AG04450 (cell line): ENCODE data around the gene DNASE2B. TPM values are rescaled to one million over a fixed set of nuclear protein-coding genes. Genes with fewer than 3 reads are reported as not detected.
A peak's percentile ranks its signal among the peaks of the same experiment; 100 is the strongest.

Experiments
- CTCF ChIA-PET: fragments of 300-600, 350-600 bp; formaldehyde crosslinking; extraction: SDS; loops from one replicate; lab custom pipeline; 2022; ENCODE audit warnings: antibody characterized with exemption, inconsistent platforms; lab: Charles Lee
- POLR2A ChIA-PET: fragments of 350-600 bp; formaldehyde crosslinking; extraction: SDS; loops from one replicate; lab custom pipeline; 2021; ENCODE audit warnings: antibody characterized with exemption, inconsistent platforms; lab: Yijun Ruan, JAX
- DNase-seq: peaks from one replicate; pipeline ENCODE4 v3.0.0-alpha.2; 2011; ENCODE audit warnings: low read depth, low spot score
- H3K27ac ChIP-seq: one replicate; pipeline ENCODE4 v1.5.1; 2012; ENCODE audit warnings: low read depth, low read length, control low read depth
- H3K27me3 ChIP-seq: one replicate; pipeline ENCODE4 v1.6.0; 2012; ENCODE audit warnings: low read length; ENCODE audit not compliant: control insufficient read depth, insufficient read depth
- H3K4me3 ChIP-seq: 2 replicates; pipeline ENCODE4 v1.5.1; 2011; ENCODE audit warnings: mild to moderate bottlenecking, low read depth, low read length, control low read depth
- H3K9me3 ChIP-seq: 2 replicates; pipeline ENCODE4 v1.5.1; 2012; ENCODE audit warnings: low read length; ENCODE audit not compliant: control insufficient read depth, insufficient read depth
- CTCF ChIP-seq: IDR thresholded peaks from 2 replicates; pipeline ENCODE4 v1.5.1; 2011; ENCODE audit warnings: low read depth, low read length, control low read depth, inconsistent platforms
- polyA plus RNA-seq: library from polyadenylated mRNA; depleted of rRNA; stranded (reverse); fragments of >200 nt; gene quantifications from 2 replicates; pipeline ENCODE4 v1.2.3, GENCODE V29; 2011

The DNASE2B gene
- polyA plus RNA-seq, 1 experiment: not detected

DNA sequence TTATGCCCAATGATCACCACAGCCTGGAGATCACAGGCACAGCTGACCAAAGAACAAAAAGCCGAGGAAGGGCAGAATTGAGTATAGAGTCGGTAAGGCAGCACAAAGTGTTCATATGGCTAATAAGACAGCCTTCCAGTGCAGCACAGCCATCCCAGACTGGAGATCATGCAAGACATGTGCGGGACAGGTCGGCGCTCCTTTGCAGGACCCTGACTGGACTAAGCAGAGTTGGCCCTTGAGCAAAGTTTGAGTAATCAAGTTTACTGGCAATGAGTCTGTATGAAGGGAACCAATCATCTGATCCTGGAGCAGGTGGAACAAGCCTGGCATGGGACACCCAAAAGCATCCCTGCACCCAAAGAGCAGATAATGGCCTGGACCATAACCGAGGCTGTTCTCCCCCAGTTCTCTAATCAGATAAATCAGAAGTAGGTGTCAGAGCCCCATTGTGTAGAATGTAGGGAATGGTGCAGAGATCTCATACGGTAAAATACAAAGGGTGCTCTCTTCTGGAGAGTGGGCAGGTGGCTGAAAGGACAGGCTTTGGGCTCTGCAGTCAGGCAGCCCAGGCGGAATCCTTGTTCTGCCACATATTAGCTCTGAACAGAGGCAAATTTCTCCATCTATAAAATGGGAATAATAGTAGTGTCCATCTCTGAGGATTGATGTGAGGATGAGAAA lies 10.7 kb upstream of the DNASE2B start:
- no peak for DNase-seq
- peak; percentile 37; the same call in 1 of the 2 replicates for TF ChIP-seq CTCF
- CTCF ChIA-PET: no interaction called here

DNA sequence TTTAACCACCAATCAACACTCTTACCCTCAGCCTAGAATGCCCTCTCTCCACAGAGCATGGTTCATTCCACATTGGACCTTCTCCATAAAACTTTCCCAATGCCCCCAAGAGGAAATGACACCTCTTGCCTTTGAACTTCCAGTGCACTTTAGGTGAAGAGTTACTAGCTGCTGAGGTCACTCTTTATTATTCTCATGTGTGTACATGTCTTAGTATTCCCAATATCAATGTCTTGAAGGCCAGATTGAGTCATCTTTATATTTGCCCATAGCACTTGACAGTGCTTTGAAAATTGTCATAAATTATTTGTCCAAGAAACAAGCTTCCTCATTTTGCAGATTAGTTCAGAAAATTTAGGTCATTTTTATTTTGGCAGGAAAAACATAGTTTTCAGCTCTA lies 8.1 kb upstream of the DNASE2B start:
- ChIA-PET CTCF (no interaction called here), POLR2A (no interaction called here)
- Histone ChIP-seq H3K27ac (no peak overlapping the region), H3K27me3 (no peaks in the 10 kb centered on the region), H3K4me3 (no peak overlapping the region), H3K9me3 (no peaks in the 10 kb centered on the region)
- DNase-seq: no peak
- TF ChIP-seq CTCF: no peak

More for the DNA sequence above, 10.7 kb upstream of the DNASE2B start:
- Histone ChIP-seq H3K27me3 (no peaks in the 10 kb centered on the region), H3K4me3 (no peak overlapping the region), H3K9me3 (no peaks in the 10 kb centered on the region), H3K27ac (no peak overlapping the region)
- POLR2A ChIA-PET: no interaction called here

- no peaks in the 10 kb centered on the region for H3K9me3 ChIP-seq
- CTCF ChIA-PET: no interaction called here
- POLR2A ChIA-PET: no interaction called here
- H3K27ac ChIP-seq: no peak overlapping the region
- no peak for TF ChIP-seq CTCF
- DNase-seq: no peak
- no peak overlapping the region for H3K4me3 ChIP-seq
- no peaks in the 10 kb centered on the region for H3K27me3 ChIP-seq
Measured at GRCh38 chr1:84401156-84401555, 2.9 kb downstream of the DNASE2B start.

GRCh38 chr1:84402060-84402459 lies 3.8 kb downstream of the DNASE2B start:
- no peak overlapping the region for H3K4me3 ChIP-seq
- no peaks in the 10 kb centered on the region for H3K27me3 ChIP-seq
- TF ChIP-seq CTCF: no peak
- no peaks in the 10 kb centered on the region for H3K9me3 ChIP-seq
- DNase-seq: no peak
- ChIA-PET CTCF (interaction anchor here (1.0 kb wide), 1 partner anchor 32 kb away, joined by 4 read pairs; no protein-coding TSS in a partner anchor), POLR2A (no interaction called here)
- no peak overlapping the region for H3K27ac ChIP-seq

GRCh38 chr1:84402501-84402900 lies 4.2 kb downstream of the DNASE2B start:
- CTCF ChIA-PET: interaction anchor here (1.0 kb wide), 1 partner anchor 31 kb away, joined by 4 read pairs; no protein-coding TSS in a partner anchor
- H3K4me3 ChIP-seq: no peak overlapping the region
- no peak overlapping the region for H3K27ac ChIP-seq
- H3K27me3 ChIP-seq: no peaks in the 10 kb centered on the region
- TF ChIP-seq CTCF: no peak
- POLR2A ChIA-PET: no interaction called here
- no peaks in the 10 kb centered on the region for H3K9me3 ChIP-seq
- no peak for DNase-seq
